GM11168 (cell line): ENCODE data around the gene CLEC1A.
"Not testable (repeated sequence)": the region's sequence is repeated elsewhere in the genome, so short reads cannot be mapped to it uniquely, and the experiment has no call there.

Experiments used
- in situ Hi-C: fragments of 300-500 bp; cut with MboI; formaldehyde crosslinking; loops from one replicate; pipeline ENCODE4 v1.12.0; 2022; ENCODE audit warnings: low sequenced_read_pairs; ENCODE audit not compliant: unreplicated experiment

Gene CLEC1A

GRCh38 chr12:10065241-10065640, 33.5 kb downstream of the CLEC1A start:
- in situ Hi-C loops = no loop called here

- in situ Hi-C loops = no loop called here
Measured at GRCh38 chr12:10058387-10058786, 40.4 kb downstream of the CLEC1A start.

- in situ Hi-C loops = no loop called here
Measured at GRCh38 chr12:10052193-10052913, 46.4 kb downstream of the CLEC1A start.

- in situ Hi-C loops = no loop called here
Measured at GRCh38 chr12:10048526-10048925, 50.3 kb downstream of the CLEC1A start.

GRCh38 chr12:10042167-10042566, 56.6 kb downstream of the CLEC1A start:
- in situ Hi-C loops = no loop called here

- in situ Hi-C loops = no loop called here
Measured at GRCh38 chr12:10033783-10034545, 64.8 kb downstream of the CLEC1A start.

- in situ Hi-C loops = no loop called here
Measured at GRCh38 chr12:10031771-10032175, 67.0 kb downstream of the CLEC1A start.

GRCh38 chr12:10031321-10031720, 67.5 kb downstream of the CLEC1A start:
- in situ Hi-C loops = no loop called here

GRCh38 chr12:10030446-10030845, 68.3 kb downstream of the CLEC1A start, which contains the start of gene CLEC9A:
Gene CLEC9A (plus strand): TSS chr12:10030682. CDS start chr12:10052688, 22,006 bp downstream.
- in situ Hi-C loops = no loop called here

GRCh38 chr12:10027721-10028120, 71.1 kb downstream of the CLEC1A start:
- in situ Hi-C loops = no loop called here

- in situ Hi-C loops = no loop called here
Measured at GRCh38 chr12:10027311-10027710, 71.5 kb downstream of the CLEC1A start.

GRCh38 chr12:10026666-10027065, 72.1 kb downstream of the CLEC1A start:
- in situ Hi-C loops = not testable (repeated sequence)

GRCh38 chr12:10025236-10025635, 73.5 kb downstream of the CLEC1A start:
- in situ Hi-C loops = no loop called here

GRCh38 chr12:10021342-10021741, 77.4 kb downstream of the CLEC1A start:
- in situ Hi-C loops = no loop called here
